Thoracic aorta (tissue), 2 donors: ENCODE results near the gene JAM3. TPM values are rescaled to one million over a fixed set of nuclear protein-coding genes. Genes with fewer than 3 reads are reported as not detected.
"Not testable (repeated sequence)": the region's sequence is repeated elsewhere in the genome, so short reads cannot be mapped to it uniquely, and the experiment has no call there.

Source experiments
- ATAC-seq: fragments of 150-250 bp; one replicate; pipeline ENCODE4 v1.8.0; 2017; ENCODE audit warnings: low read depth; ENCODE audit not compliant: insufficient number of reproducible peaks, low FRiP score
- DNase-seq: peaks from one replicate; pipeline ENCODE4 v3.0.0-alpha.2; 2020; ENCODE audit warnings: low spot score
- H3K27ac ChIP-seq, 2 donors: fragments of 200-600 bp; sonication (generic); 1 replicate in 1 of 2; 2 replicates in 1 of 2; pipeline ENCODE4 v1.5.1; 2016; ENCODE audit warnings: mild to moderate bottlenecking in 2 of 2, moderate library complexity in 2 of 2
- H3K27me3 ChIP-seq: fragments of 200-600 bp; sonication (generic); replicated peaks from 2 replicates; pipeline ENCODE4 v1.6.0; 2016; ENCODE audit warnings: mild to moderate bottlenecking; ENCODE audit not compliant: insufficient read depth
- H3K36me3 ChIP-seq: fragments of 200-600 bp; sonication (generic); one replicate; pipeline ENCODE4 v1.5.1; 2016
- H3K4me1 ChIP-seq, 2 donors: fragments of 200-600 bp; sonication (generic); 1 replicate in 1 of 2; 2 replicates in 1 of 2; pipeline versions ENCODE4 v1.5.1 to v1.6.0; 2016; ENCODE audit warnings: low read depth in 2 of 2, mild to moderate bottlenecking in 1 of 2; ENCODE audit not compliant: control insufficient read depth in 1 of 2
- H3K4me3 ChIP-seq: fragments of 200-600 bp; sonication (generic); 2 replicates; pipeline ENCODE4 v1.5.1; 2016; ENCODE audit warnings: mild to moderate bottlenecking
- H3K9me3 ChIP-seq: fragments of 200-600 bp; sonication (generic); 2 replicates; pipeline ENCODE4 v1.5.1; 2016
- CTCF ChIP-seq: fragments of 200-600 bp; sonication (generic); IDR thresholded peaks from one replicate; pipeline ENCODE4 v1.5.1; 2019; ENCODE audit warnings: antibody characterized with exemption
- total RNA-seq, 2 donors: library from RNA; depleted of rRNA; stranded (reverse); fragments of >200 nt; gene quantifications; one replicate each; pipeline versions ENCODE4 v1.1.0 to v1.2.3, GENCODE V29; 2016

The JAM3 gene
- total RNA-seq, 2 donors from 2014 or later = 83.7 to 110 TPM

GRCh38 chr11:134097166-134097565, 28.3 kb downstream of the JAM3 start:
- Histone ChIP-seq H3K9me3 (no peaks in the 10 kb centered on the region), H3K4me3 (no peak overlapping the region), H3K27ac (no peak overlapping the region), H3K36me3 (no peaks in the 10 kb centered on the region), H3K27me3 (no peaks in the 10 kb centered on the region), H3K4me1 (no peaks in the 10 kb centered on the region)
- TF ChIP-seq CTCF = no peak
- no peak for DNase-seq
- no peak for ATAC-seq

GRCh38 chr11:134098566-134099184, 29.8 kb downstream of the JAM3 start:
- no peak for TF ChIP-seq CTCF
- Histone ChIP-seq H3K9me3 (no peaks in the 10 kb centered on the region), H3K4me1 (no peaks in the 10 kb centered on the region), H3K27me3 (no peaks in the 10 kb centered on the region), H3K36me3 (no peaks in the 10 kb centered on the region), H3K27ac (no peak overlapping the region), H3K4me3 (no peak overlapping the region)
- DNase-seq (no peak), ATAC-seq (no peak)

- H3K36me3 ChIP-seq = no peaks in the 10 kb centered on the region
- no peak for DNase-seq
- no peak for ATAC-seq
- no peak overlapping the region for H3K4me3 ChIP-seq
- H3K27me3 ChIP-seq = no peaks in the 10 kb centered on the region
- H3K4me1 ChIP-seq = no peaks in the 10 kb centered on the region
- H3K9me3 ChIP-seq = no peaks in the 10 kb centered on the region
- no peak for TF ChIP-seq CTCF
- no peak overlapping the region for H3K27ac ChIP-seq
Measured at GRCh38 chr11:134100171-134100570, 31.3 kb downstream of the JAM3 start.

- Histone ChIP-seq H3K36me3 (no peaks in the 10 kb centered on the region), H3K4me1 (no peaks in the 10 kb centered on the region), H3K27ac (no peak overlapping the region), H3K9me3 (no peaks in the 10 kb centered on the region), H3K4me3 (no peak overlapping the region), H3K27me3 (no peaks in the 10 kb centered on the region)
- ATAC-seq = no peak
- no peak for TF ChIP-seq CTCF
- DNase-seq = no peak
Measured at GRCh38 chr11:134101282-134101681, 32.4 kb downstream of the JAM3 start.

DNA sequence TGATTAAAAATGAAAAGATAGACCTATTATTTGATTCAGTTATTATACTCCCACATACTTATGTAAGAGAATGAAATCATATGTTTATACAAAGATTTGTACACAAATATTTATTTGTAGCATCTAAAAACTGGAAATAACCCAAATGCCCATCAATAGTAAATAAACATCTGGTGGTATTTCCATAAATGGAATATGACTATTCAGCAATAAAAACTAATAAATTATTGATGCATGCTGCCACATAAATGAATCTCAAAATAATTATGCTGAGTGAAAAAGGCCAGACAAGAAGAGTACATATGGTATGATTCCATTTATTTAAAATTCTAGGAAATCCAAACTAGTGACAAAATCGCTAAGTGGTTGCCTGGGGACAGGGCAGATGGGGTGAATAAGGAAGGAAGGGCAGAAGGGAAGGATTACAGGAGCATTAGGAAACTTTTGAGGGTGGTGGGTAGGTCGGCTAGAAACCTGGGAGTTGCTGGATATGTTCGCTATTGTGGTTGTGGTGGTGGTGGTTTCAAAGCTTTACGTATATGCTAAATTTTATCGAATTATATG, 41.5 kb downstream of the JAM3 start:
- no peak for ATAC-seq

GRCh38 chr11:134113787-134114186, 44.9 kb downstream of the JAM3 start:
- DNase-seq, H3K4me3 ChIP-seq, H3K9me3 ChIP-seq, H3K27ac ChIP-seq, H3K36me3 ChIP-seq, H3K27me3 ChIP-seq, ATAC-seq: not testable (repeated sequence)
- peaks cover 0 to 28% of the 10 kb centered on the region in 2 donors for H3K4me1 ChIP-seq

More for the DNA sequence above, 41.5 kb downstream of the JAM3 start:
- H3K27me3 ChIP-seq = no peaks in the 10 kb centered on the region
- H3K36me3 ChIP-seq = no peaks in the 10 kb centered on the region
- H3K9me3 ChIP-seq = peaks cover 10% of the 10 kb centered on the region
- H3K4me3 ChIP-seq = no peak overlapping the region
- DNase-seq = no peak
- H3K4me1 ChIP-seq = peaks cover 0 to 5% of the 10 kb centered on the region in 2 donors
- TF ChIP-seq CTCF = no peak
- no peak overlapping the region for H3K27ac ChIP-seq
